ENCODE data around the gene GMDS. TPM values are rescaled to one million over a fixed set of nuclear protein-coding genes. Genes with fewer than 3 reads are reported as not detected.

The GMDS gene
- total RNA-seq, 1 donor from 2014 or later, result 35.7 TPM

DNA sequence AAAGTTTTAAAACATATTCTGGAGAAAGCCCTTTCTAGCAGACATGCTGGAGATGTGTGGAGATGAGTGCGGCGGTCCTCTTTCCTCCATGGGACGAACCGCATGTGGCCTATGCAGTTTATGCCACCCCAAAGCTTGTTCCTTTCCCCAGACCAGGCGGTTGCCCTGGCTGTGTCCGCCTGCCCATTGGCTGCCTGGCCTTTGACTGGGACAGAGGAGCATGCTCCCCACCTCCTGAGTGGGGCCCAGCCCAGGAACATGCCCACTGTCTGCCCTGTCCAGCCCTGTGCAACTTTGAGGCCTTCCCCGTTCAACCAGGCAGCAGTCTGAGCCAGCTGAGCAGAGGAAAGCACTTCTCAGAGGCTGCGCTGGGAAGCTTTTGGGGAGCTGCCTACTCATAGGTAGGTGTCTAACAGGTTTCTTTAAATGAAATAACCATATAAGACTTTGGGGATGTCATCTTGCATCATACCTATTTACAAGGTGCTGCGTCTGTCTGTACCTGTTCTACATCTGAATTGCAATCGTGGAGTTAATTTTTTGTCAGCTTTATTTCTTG is 615.1 kb downstream of the GMDS start:
- intact Hi-C loops (cut with micrococcal nuclease), result no loop called here
- Mint-ChIP-seq H3K4me1 (ENCODE audit: low read depth) (peaks cover 2% of the 10 kb centered on the region), H3K4me3 (ENCODE audit: low read depth) (no peak overlapping the region), H3K27me3 (ENCODE audit: low read depth) (peaks cover 38% of the 10 kb centered on the region), H3K9me3 (no peaks in the 10 kb centered on the region), H3K27ac (no peak overlapping the region), H3K36me3 (ENCODE audit: low read depth) (no peaks in the 10 kb centered on the region)
- DNase-seq (ENCODE audit: low spot score), result no peak

- Mint-ChIP-seq H3K4me3 (ENCODE audit: low read depth) (no peak overlapping the region), H3K27ac (no peak overlapping the region), H3K4me1 (ENCODE audit: low read depth) (peaks cover 5% of the 10 kb centered on the region), H3K36me3 (ENCODE audit: low read depth) (no peaks in the 10 kb centered on the region), H3K9me3 (no peaks in the 10 kb centered on the region), H3K27me3 (ENCODE audit: low read depth) (peaks cover 42% of the 10 kb centered on the region)
- no peak for DNase-seq (ENCODE audit: low spot score)
- intact Hi-C loops (cut with micrococcal nuclease), result no loop called here
Observed at GRCh38 chr6:1629316-1629715, 616.1 kb downstream of the GMDS start.

DNA sequence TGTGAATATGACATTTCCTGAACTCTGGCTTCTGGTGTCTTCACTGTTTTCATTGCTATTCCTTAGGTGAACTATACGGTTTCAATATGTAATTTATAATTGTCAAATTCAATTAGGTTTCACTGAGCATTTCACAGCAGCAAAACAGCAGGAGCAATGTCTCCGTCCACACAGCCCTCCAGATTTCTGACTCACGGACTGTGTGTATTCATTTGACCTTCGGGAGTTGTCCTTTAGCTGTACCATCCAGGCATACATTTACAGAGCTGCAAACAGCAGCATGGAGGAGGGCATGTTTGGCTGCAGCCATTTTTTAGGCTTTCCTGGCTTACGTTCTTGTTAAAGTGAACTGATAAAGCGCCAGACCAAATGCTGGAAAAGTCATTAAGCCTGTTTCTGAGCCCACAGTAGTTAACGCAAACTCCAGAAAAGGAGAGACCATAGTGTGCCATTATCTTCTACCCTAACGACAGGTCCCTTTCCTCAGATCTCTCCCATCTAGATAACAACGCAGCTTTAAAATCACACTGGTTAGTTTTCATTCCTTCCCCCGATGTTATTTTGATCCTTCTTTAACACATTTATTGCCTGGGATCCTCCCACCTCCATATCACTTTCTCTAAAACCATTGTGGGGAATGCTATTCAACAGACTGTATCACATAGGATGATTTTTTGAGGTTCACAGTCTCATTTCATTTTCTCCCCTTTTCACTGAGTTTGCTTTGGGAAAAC is 617.4 kb downstream of the GMDS start:
- DNase-seq (ENCODE audit: low spot score), result no peak
- Mint-ChIP-seq H3K9me3 (no peaks in the 10 kb centered on the region), H3K4me3 (ENCODE audit: low read depth) (no peak overlapping the region), H3K27me3 (ENCODE audit: low read depth) (peaks cover 50% of the 10 kb centered on the region), H3K36me3 (ENCODE audit: low read depth) (no peaks in the 10 kb centered on the region), H3K4me1 (ENCODE audit: low read depth) (peaks cover 5% of the 10 kb centered on the region), H3K27ac (no peak overlapping the region)
- intact Hi-C loops (cut with micrococcal nuclease), result no loop called here

DNA sequence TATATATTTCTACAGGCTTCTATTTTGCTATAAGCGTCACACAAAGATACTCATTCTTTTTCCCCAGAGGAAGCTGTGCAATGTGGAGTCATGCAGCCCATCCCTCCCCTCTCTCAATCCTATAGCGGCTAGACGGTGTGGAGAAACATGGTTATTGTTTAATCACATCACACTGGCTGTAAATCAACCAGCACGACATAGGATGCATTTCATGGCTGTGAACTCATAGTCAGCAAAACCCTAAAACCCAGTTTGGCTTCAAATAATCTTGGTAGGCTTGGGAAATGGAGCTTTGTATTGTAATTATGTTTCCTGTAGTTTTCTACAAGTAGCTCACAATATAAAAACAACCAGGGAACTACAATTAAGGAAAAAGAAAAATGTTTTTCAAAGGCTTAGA is 618.9 kb downstream of the GMDS start:
- Mint-ChIP-seq H3K4me3 (ENCODE audit: low read depth) (no peak overlapping the region), H3K27me3 (ENCODE audit: low read depth) (peaks cover 63% of the 10 kb centered on the region), H3K36me3 (ENCODE audit: low read depth) (peaks cover 3% of the 10 kb centered on the region), H3K27ac (no peak overlapping the region), H3K9me3 (no peaks in the 10 kb centered on the region), H3K4me1 (ENCODE audit: low read depth) (peaks cover 5% of the 10 kb centered on the region)
- no peak for DNase-seq (ENCODE audit: low spot score)
- intact Hi-C loops (cut with micrococcal nuclease), result no loop called here

GRCh38 chr6:1625794-1626435 is 619.5 kb downstream of the GMDS start:
- Mint-ChIP-seq H3K27ac (no peak overlapping the region), H3K36me3 (ENCODE audit: low read depth) (peaks cover 3% of the 10 kb centered on the region), H3K9me3 (no peaks in the 10 kb centered on the region), H3K4me1 (ENCODE audit: low read depth) (peaks cover 5% of the 10 kb centered on the region), H3K4me3 (ENCODE audit: low read depth) (no peak overlapping the region), H3K27me3 (ENCODE audit: low read depth) (peaks cover 67% of the 10 kb centered on the region)
- no peak for DNase-seq (ENCODE audit: low spot score)
- intact Hi-C loops (cut with micrococcal nuclease), result loop anchor here (2.0 kb wide), 1 partner anchor 19 kb away; no protein-coding TSS in a partner anchor

GRCh38 chr6:1624851-1625781 is 620.3 kb downstream of the GMDS start:
- no peak for DNase-seq (ENCODE audit: low spot score)
- Mint-ChIP-seq H3K36me3 (ENCODE audit: low read depth) (peaks cover 3% of the 10 kb centered on the region), H3K4me1 (ENCODE audit: low read depth) (peaks cover 5% of the 10 kb centered on the region), H3K9me3 (no peaks in the 10 kb centered on the region), H3K27me3 (ENCODE audit: low read depth) (peaks cover 68% of the 10 kb centered on the region), H3K27ac (no peak overlapping the region), H3K4me3 (ENCODE audit: low read depth) (peak overlapping the region; percentile 45)
- intact Hi-C loops (cut with micrococcal nuclease), result loop anchor here (2.0 kb wide), 1 partner anchor 18 kb away; no protein-coding TSS in a partner anchor

DNA sequence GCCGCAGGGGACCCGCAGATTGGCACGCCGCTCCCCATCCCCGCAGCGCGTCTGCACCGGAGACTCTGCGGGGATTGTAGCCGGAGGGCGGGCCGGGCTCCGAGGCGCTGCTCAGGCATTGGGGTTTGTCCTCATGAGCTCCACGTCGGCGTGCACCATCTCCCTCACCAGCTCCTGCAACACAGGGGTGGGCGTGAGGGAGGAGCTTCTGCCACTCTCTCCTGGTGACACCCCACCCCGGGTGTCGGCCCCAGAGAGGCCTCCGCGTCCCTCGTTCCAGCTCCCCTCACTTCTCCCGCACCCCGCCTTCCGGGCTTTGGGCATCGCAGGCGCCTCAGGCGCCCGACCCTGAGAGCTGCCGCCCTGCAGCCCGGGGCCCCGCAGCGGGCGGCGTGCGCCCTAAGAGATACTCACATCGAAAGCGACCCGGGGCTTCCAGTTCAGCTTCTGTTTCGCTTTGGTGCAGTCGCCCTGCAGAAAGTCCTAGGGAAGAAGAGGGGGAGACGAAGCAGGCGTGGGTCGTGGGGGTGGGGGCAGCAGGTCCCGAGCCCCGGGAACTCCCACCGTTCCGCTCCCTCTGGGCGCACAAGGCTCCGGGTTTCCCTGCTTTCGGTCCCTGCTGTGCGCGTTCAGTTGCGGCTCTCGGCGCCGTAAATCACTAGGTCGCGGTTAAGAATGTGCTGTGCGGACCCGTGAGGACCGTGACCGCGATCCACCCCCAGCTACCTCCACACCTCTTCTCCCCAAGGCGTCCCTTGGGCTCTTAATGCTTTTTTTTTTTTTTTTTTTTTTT is 621.2 kb downstream of the GMDS start:
- no peak overlapping the region for H3K27ac Mint-ChIP-seq
- H3K27me3 Mint-ChIP-seq (ENCODE audit: low read depth), result peaks cover 74% of the 10 kb centered on the region
- intact Hi-C loops (cut with micrococcal nuclease), result loop anchor here (2.0 kb wide), 1 partner anchor 17 kb away; no protein-coding TSS in a partner anchor
- no peak overlapping the region for H3K4me3 Mint-ChIP-seq (ENCODE audit: low read depth)
- peaks cover 3% of the 10 kb centered on the region for H3K36me3 Mint-ChIP-seq (ENCODE audit: low read depth)
- H3K4me1 Mint-ChIP-seq (ENCODE audit: low read depth), result peaks cover 5% of the 10 kb centered on the region
- DNase-seq (ENCODE audit: low spot score), result no peak
- no peaks in the 10 kb centered on the region for H3K9me3 Mint-ChIP-seq

- H3K4me3 Mint-ChIP-seq (ENCODE audit: low read depth), result no peak overlapping the region
Observed at GRCh38 chr6:1623769-1624057, 621.7 kb downstream of the GMDS start.

GRCh38 chr6:1622851-1623768 is 622.3 kb downstream of the GMDS start:
- Mint-ChIP-seq H3K9me3 (no peaks in the 10 kb centered on the region), H3K36me3 (ENCODE audit: low read depth) (peaks cover 3% of the 10 kb centered on the region), H3K27ac (no peak overlapping the region), H3K4me3 (ENCODE audit: low read depth) (no peak overlapping the region), H3K27me3 (ENCODE audit: low read depth) (peaks cover 72% of the 10 kb centered on the region), H3K4me1 (ENCODE audit: low read depth) (peaks cover 5% of the 10 kb centered on the region)
- no peak for DNase-seq (ENCODE audit: low spot score)
- intact Hi-C loops (cut with micrococcal nuclease), result no loop called here

More at GRCh38 chr6:1623769-1624057, 621.7 kb downstream of the GMDS start:
- peaks cover 5% of the 10 kb centered on the region for H3K4me1 Mint-ChIP-seq (ENCODE audit: low read depth)
- H3K27me3 Mint-ChIP-seq (ENCODE audit: low read depth), result peaks cover 71% of the 10 kb centered on the region
- no peaks in the 10 kb centered on the region for H3K9me3 Mint-ChIP-seq
- H3K36me3 Mint-ChIP-seq (ENCODE audit: low read depth), result peaks cover 3% of the 10 kb centered on the region
- H3K27ac Mint-ChIP-seq, result no peak overlapping the region
- intact Hi-C loops (cut with micrococcal nuclease), result loop anchor here (2.0 kb wide), 1 partner anchor 17 kb away; no protein-coding TSS in a partner anchor
- DNase-seq (ENCODE audit: low spot score), result no peak

- intact Hi-C loops (cut with micrococcal nuclease), result no loop called here
- H3K4me1 Mint-ChIP-seq (ENCODE audit: low read depth), result peaks cover 5% of the 10 kb centered on the region
- no peaks in the 10 kb centered on the region for H3K9me3 Mint-ChIP-seq
- peaks cover 73% of the 10 kb centered on the region for H3K27me3 Mint-ChIP-seq (ENCODE audit: low read depth)
- no peak overlapping the region for H3K27ac Mint-ChIP-seq
- H3K4me3 Mint-ChIP-seq (ENCODE audit: low read depth), result no peak overlapping the region
- no peak for DNase-seq (ENCODE audit: low spot score)
- H3K36me3 Mint-ChIP-seq (ENCODE audit: low read depth), result peaks cover 3% of the 10 kb centered on the region
Observed at GRCh38 chr6:1622220-1622850, 623.1 kb downstream of the GMDS start.

Measured in activated T-helper 2 cell treated with anti-CD3 and anti-CD28 coated beads, Interferon-gamma antibody, Interleukin-2, Interleukin-4, amounts not matched to agents 10 μg/mL and 5 μg/mL and 100 μg/mL, durations not matched to agents 14 hours and 24 hours and 36 hours (primary cell).